ENCODE measurements around the gene FBLL1. TPM values are rescaled to one million over a fixed set of nuclear protein-coding genes. Genes with fewer than 3 reads are reported as not detected.

FBLL1 gene
- total RNA-seq, 2 donors from 2014 or later = 0.60 to 1.1 TPM

- no peak for DNase-seq
- Mint-ChIP-seq H3K4me1 (no peaks in the 10 kb centered on the region), H3K4me3 (no peak overlapping the region), H3K36me3 (ENCODE audit: low read depth) (peaks cover 1% of the 10 kb centered on the region), H3K27ac (no peak overlapping the region), H3K9me3 (peaks cover 1% of the 10 kb centered on the region), H3K27me3 (ENCODE audit: insufficient read depth) (peaks cover 2% of the 10 kb centered on the region)
- no peak overlapping the region for H3K27ac ChIP-seq (ENCODE audit: low read depth, low read length)
- no peak overlapping the region for H3K4me3 ChIP-seq (ENCODE audit: low read length)
- 63 to 85% methylated on average over 1 to 2 of the region's 2 CpGs for WGBS, 2 experiments (ENCODE audit: insufficient coverage in 1 of 2, insufficient read length in 1 of 2)
- H3K9ac ChIP-seq (ENCODE audit: extremely low read depth, low read length, poor library complexity, severe bottlenecking) = no peak overlapping the region
- H3K36me3 ChIP-seq (ENCODE audit: control insufficient read depth, insufficient read depth, low read length) = no peaks in the 10 kb centered on the region
- TF ChIP-seq, protein P1, sequence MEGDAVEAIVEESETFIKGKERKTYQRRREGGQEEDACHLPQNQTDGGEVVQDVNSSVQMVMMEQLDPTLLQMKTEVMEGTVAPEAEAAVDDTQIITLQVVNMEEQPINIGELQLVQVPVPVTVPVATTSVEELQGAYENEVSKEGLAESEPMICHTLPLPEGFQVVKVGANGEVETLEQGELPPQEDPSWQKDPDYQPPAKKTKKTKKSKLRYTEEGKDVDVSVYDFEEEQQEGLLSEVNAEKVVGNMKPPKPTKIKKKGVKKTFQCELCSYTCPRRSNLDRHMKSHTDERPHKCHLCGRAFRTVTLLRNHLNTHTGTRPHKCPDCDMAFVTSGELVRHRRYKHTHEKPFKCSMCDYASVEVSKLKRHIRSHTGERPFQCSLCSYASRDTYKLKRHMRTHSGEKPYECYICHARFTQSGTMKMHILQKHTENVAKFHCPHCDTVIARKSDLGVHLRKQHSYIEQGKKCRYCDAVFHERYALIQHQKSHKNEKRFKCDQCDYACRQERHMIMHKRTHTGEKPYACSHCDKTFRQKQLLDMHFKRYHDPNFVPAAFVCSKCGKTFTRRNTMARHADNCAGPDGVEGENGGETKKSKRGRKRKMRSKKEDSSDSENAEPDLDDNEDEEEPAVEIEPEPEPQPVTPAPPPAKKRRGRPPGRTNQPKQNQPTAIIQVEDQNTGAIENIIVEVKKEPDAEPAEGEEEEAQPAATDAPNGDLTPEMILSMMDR (conservative IDR thresholded peaks at IDR 0.05) = no peak
- no peaks in the 10 kb centered on the region for H3K4me1 ChIP-seq (ENCODE audit: control insufficient read depth, insufficient read depth, low read length)
- no peaks in the 10 kb centered on the region for H3K9me3 ChIP-seq (ENCODE audit: control insufficient read depth, low read length)
- H3K27me3 ChIP-seq (ENCODE audit: control insufficient read depth, insufficient read depth, low read length, poor library complexity, severe bottlenecking) = no peaks in the 10 kb centered on the region
These were observed 8.1 kb downstream of the FBLL1 start for GRCh38 chr5:168537176-168537575.

- Mint-ChIP-seq H3K27ac (no peak overlapping the region), H3K4me3 (no peak overlapping the region), H3K4me1 (no peaks in the 10 kb centered on the region), H3K36me3 (ENCODE audit: low read depth) (peaks cover 59% of the 10 kb centered on the region), H3K27me3 (ENCODE audit: insufficient read depth) (no peaks in the 10 kb centered on the region), H3K9me3 (no peaks in the 10 kb centered on the region)
- peaks cover 57% of the 10 kb centered on the region for H3K36me3 ChIP-seq (ENCODE audit: control insufficient read depth, insufficient read depth, low read length)
- no peak overlapping the region for H3K9ac ChIP-seq (ENCODE audit: extremely low read depth, low read length, poor library complexity, severe bottlenecking)
- no peaks in the 10 kb centered on the region for H3K27me3 ChIP-seq (ENCODE audit: control insufficient read depth, insufficient read depth, low read length, poor library complexity, severe bottlenecking)
- no peak for DNase-seq
- no peaks in the 10 kb centered on the region for H3K4me1 ChIP-seq (ENCODE audit: control insufficient read depth, insufficient read depth, low read length)
- H3K4me3 ChIP-seq (ENCODE audit: low read length) = no peak overlapping the region
- H3K9me3 ChIP-seq (ENCODE audit: control insufficient read depth, low read length) = no peaks in the 10 kb centered on the region
- 96 to 100% methylated on average over 4 to 7 of the region's 7 CpGs for WGBS, 2 experiments (ENCODE audit: insufficient coverage in 1 of 2, insufficient read length in 1 of 2)
- H3K27ac ChIP-seq (ENCODE audit: low read depth, low read length) = no peak overlapping the region
- TF ChIP-seq, protein P1 (conservative IDR thresholded peaks at IDR 0.05) = no peak
These were observed 20.4 kb downstream of the FBLL1 start for GRCh38 chr5:168549554-168549953.

DNA sequence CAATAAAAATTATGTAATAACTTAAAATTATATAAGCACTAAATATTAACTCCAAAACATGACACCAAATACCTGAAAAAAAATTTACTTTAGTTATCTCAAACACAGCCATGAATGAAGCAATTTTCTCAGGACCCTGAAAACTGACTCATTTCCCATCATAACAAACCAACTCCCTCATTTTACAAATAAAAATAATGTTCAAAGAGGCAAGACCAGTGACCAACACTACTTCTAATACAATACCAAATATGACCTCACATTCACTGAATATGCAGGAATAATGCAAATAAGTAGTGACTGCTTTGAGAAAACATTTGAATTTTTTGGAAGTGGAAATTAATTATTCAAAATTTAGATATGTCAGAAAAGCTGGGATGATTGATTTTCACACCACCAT, 21.6 kb downstream of the FBLL1 start:
- H3K36me3 Mint-ChIP-seq (ENCODE audit: low read depth) = peaks cover 66% of the 10 kb centered on the region

More for the DNA sequence above, 21.6 kb downstream of the FBLL1 start:
- Mint-ChIP-seq H3K9me3 (no peaks in the 10 kb centered on the region), H3K27me3 (ENCODE audit: insufficient read depth) (no peaks in the 10 kb centered on the region), H3K4me3 (no peak overlapping the region), H3K4me1 (no peaks in the 10 kb centered on the region), H3K27ac (no peak overlapping the region)
- Histone ChIP-seq H3K4me1 (ENCODE audit: control insufficient read depth, insufficient read depth, low read length) (no peaks in the 10 kb centered on the region), H3K27me3 (ENCODE audit: control insufficient read depth, insufficient read depth, low read length, poor library complexity, severe bottlenecking) (no peaks in the 10 kb centered on the region), H3K36me3 (ENCODE audit: control insufficient read depth, insufficient read depth, low read length) (peaks cover 68% of the 10 kb centered on the region), H3K9me3 (ENCODE audit: control insufficient read depth, low read length) (no peaks in the 10 kb centered on the region), H3K9ac (ENCODE audit: extremely low read depth, low read length, poor library complexity, severe bottlenecking) (no peak overlapping the region), H3K27ac (ENCODE audit: low read depth, low read length) (no peak overlapping the region), H3K4me3 (ENCODE audit: low read length) (no peak overlapping the region)
- TF ChIP-seq, protein P1 (conservative IDR thresholded peaks at IDR 0.05) = no peak
- DNase-seq = no peak
